HG03095 (cell line): ENCODE measurements around the gene CASQ2.

ENCODE experiments used
- ATAC-seq: cut with Tn5 transposase; IDR thresholded peaks from one replicate; pipeline ENCODE4 v1.9.1; 2021; ENCODE audit warnings: moderate library complexity; ENCODE audit not compliant: unreplicated experiment

Gene CASQ2

DNA sequence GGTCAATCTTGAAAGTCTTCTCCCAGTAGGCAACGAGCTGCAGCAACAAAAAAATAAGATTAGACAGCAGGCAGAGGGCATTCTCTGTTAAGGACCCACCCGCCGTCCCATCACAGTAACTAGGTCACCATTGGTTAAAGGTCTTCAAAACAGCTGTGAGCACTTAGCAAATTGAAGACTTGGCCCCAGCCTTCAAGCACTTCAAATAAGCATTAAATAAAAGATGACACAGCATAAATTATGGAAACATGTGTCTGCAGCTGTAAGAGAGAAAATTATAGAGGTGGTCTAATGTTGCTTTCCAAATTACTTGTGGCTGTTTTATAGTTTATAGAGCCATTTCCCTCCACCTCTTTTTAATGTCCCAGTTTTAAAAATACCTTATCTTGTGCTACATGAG lies 65.6 kb downstream of the CASQ2 start:
- no peak for ATAC-seq

DNA sequence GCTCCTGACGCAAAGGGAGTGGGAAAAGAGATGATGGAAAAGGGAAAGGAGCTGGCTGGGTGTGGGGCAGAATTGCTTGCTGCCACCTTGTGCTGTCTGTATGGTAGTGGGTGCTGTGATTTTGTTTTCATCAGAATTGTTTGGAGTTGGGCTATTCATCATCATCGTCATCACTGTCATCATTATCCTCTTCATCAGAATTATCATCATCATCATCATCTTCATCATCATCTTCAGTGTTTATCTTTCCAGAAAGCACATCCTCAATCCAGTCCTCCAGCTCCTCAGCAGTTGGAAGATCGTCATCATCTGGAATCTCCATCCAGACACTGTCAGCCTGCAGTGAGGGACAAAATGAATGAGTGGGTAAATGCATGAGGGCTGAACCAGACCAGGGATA lies 67.4 kb downstream of the CASQ2 start:
- no peak for ATAC-seq

DNA sequence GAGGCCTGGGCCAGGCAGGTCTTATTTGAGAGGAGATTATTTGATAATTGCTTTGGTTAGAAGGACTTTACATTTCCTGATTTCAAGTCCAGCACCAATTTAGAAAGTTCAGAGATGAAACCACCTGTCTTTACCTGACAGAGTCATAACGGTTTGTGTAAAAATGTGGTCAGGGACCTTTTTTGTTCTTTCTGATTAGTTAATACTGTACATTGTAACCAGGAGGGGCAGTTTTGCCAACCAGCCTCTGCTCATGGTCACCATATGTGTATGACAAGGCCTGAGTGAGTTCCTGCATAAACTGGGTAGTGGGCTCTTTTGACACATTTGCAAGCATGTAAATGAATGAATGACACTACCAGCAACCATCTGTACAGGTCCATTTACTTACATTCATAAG lies 70.9 kb downstream of the CASQ2 start:
- no peak for ATAC-seq

DNA sequence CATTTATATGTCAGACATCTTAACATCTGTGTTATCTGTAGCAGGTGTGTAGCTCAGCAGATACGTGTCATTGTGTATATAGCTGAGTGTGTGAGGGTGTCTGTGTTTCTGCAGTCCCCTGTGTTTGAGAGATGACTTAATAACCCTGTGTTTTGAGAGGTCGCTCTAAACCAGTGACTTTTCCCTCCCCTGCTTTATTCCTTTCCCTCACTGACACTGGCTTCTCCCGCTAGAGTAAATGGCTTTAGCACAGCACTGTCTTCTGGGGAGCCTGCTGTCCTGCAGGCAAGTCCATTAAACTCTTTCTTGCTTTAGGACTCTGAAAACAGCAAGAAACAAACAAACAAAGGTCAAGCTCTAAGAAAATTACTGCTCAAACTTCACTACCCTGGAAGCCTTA lies 73.7 kb downstream of the CASQ2 start:
- no peak for ATAC-seq

DNA sequence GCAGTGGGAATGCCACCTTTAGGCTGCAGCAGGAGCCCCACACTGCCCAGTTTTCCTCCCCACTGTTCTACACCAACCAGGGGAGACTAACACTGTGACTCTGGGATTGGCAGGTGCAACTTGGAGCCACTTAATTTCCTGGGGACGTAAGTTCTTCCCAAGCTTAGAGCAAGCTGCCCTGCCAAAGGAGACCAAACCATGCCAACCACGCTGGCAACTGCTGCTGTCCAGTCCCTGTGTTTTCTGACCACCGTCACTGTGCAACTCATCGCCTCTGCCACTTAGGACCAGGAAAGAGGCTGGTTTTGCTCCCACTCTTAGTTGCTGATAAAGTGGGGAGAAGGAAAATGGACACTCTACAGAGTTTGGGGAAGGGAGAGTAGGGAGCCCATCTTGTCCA lies 76.3 kb downstream of the CASQ2 start:
- no peak for ATAC-seq

DNA sequence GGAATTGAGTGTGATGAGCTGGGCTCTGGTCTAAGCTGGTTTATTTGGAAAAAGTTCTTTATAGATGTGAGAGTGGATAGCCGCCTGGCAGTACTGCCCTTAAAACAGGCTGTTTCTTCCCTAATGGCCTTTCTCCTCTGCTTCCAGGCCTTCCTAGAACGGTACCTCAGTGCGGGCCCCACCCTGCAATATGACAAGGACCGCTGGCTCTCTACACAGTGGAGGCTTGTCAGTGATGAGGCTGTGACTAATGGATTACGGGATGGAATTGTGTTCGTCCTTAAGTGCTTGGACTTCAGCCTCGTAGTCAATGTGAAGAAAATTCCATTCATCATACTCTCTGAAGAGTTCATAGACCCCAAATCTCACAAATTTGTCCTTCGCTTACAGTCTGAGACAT lies 77.5 kb downstream of the CASQ2 start:
- no peak for ATAC-seq

DNA sequence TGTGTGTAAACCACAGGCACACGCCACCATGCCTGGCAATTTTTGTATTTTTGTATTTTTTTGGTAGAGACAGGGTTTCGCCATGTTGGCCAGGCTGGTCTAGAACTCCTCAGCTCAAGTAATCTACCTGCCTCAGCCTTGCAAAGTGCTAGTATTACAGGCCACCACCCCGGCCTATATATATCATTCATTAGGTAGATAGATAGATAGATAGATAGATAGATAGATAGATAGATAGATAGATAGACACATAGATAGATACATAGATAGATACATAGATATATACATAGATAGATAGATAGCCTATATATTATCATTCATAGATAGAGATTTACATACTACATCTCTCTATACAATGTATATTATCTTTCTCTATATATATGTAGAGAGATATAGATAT lies 80.8 kb downstream of the CASQ2 start:
- ATAC-seq, result no peak

- no peak for ATAC-seq
Observed at GRCh38 chr1:115685029-115685705, 83.3 kb downstream of the CASQ2 start.

GRCh38 chr1:115682792-115683191 lies 85.7 kb downstream of the CASQ2 start:
- no peak for ATAC-seq

GRCh38 chr1:115680730-115681111 lies 87.8 kb downstream of the CASQ2 start:
- ATAC-seq, result no peak

GRCh38 chr1:115679141-115679611 lies 89.3 kb downstream of the CASQ2 start:
- ATAC-seq, result no peak

GRCh38 chr1:115678141-115678540 lies 90.4 kb downstream of the CASQ2 start:
- ATAC-seq, result no peak

DNA sequence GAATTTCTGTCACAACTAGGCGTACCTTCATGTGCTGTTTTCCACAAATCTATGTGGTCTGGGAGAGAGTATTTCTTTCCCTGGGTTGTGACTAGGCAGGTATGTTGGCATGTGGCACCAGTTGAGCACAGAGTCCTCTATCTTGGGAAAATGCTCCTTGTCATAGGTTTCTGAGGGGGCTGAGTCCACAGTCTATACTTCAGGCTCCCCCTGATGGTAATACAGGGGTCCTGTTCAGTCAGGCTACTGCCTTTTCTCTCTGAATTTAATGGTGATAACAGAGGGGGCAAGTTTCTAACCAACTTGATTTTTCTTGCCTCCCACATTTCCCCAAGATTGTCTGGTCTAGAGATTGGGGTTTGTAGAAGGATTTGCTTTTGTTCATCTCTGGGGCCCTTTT lies 90.9 kb downstream of the CASQ2 start:
- ATAC-seq, result no peak

DNA sequence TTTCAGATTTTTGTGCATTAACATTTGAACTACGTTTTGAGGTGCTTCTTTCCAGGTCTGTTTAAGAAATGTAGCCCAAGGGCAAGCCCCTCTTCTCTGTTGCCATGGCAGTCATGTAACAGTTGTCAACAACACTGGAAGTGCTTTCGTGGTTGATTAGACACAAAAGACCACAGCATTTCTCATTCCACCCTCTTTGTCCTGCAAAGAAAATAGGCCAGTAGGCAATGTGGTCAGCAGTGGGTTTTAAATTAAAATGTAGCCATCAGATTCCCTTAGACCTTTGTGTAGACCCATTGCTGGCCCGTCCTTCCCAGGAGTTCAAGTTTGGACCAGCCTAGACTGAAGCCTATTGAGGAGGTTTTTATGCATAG lies 91.3 kb downstream of the CASQ2 start:
- ATAC-seq, result no peak

DNA sequence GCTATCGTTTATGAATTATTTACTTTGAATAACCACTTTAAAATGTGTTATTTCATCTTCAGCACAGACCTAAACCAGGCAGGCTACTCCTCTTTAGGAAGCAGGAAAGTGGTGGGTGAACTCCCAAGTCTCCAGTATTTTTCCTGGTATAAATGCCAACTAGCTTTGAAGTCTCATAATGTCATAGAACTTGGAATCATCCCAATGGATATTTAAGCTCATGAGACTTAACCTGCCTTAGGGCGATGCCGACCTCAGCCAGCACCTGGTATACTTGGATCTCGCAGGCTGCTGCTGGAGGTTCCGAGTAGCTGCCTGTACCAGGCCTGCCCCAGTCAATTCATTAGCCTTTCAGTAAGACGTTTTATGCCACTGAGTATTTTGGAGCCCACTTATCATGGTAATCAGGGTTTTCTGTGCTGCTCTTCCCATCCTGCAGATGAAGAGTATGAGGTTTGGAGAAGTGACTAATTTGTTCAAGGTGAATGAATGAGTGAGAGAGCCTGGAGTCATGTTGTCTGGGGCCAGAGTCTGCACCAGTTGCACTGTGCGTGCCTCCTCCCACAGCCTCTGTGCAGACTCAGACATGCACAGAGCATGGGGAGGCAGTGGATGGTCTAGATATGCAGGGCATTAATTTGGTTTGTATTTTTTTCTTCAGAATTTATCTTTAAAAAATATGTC lies 91.9 kb downstream of the CASQ2 start:
- no peak for ATAC-seq

DNA sequence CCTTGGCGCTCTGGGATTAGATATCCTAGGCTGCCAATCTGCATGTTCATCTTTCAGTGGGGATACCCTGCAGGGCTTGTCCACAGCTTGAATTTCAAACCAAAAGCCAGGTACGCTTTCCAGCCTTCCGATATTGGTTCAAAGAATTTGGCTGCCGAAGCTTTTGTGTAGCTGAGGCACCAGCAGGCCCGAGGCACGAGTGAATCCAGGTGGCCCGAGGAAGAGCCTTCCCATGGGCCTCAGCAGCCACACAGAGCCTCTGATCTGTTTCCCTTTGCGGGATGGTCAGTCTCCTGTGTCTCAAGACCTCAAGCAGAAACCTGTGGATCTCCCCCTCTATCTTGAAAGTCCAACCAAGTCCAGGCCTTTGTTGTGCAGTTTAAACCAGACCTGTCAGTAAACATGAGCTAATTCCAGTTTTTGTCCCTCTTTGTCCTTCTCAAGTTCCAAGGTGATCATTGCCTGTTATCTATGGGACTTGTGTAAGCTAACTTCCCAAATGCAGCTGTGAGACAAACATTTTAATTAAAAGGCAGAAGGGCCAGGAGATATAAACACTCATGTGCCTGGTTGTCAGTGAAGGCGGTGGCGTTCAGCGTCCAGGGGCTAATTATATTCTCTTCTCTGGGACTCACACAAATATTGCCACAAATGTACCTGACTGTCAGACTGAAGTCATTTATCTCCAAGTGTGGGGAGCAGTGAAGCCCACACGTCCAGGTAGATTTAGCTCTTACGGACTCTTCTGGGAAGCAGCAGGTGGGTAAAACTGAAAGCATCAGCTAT lies 96.1 kb downstream of the CASQ2 start:
- ATAC-seq, result no peak

DNA sequence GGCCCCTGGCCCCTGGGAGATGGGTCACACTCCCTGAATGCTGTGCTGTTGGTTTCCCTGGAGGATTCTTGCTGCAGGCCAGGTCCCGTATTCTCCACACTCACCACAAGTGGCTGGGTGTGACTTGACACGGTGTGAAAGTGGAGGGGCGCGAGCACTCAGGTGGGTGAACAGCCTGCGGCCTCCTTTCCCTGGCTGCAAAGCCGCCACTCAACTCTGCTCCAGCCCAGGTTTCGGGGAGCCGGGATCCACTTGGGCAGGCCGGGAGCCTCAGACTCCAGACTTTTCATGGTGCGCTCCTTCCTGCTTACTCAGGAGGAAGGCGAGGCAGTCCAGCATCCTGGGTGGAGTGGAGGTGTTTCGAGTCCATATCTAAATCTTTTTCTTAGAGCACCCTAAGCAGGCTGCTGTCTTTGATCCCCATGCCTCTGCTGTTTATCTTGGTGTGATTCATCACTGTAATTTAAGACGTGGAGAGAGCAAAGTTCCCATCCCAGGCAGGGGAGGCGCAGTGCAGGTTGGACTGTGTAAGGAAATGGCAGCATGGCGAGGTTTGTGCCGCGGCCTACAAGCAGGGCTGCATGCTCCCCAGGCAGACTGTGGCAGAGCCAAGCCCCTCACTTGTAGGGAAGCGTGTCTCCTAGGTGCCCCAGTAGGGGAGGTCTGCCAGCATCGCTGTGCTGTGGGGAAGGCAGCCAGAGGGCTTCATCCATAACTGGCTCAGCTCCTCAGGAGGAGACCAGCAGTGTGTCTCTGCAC lies 97.2 kb downstream of the CASQ2 start:
- ATAC-seq, result no peak

GRCh38 chr1:115670476-115671175 lies 97.9 kb downstream of the CASQ2 start:
- ATAC-seq, result no peak

DNA sequence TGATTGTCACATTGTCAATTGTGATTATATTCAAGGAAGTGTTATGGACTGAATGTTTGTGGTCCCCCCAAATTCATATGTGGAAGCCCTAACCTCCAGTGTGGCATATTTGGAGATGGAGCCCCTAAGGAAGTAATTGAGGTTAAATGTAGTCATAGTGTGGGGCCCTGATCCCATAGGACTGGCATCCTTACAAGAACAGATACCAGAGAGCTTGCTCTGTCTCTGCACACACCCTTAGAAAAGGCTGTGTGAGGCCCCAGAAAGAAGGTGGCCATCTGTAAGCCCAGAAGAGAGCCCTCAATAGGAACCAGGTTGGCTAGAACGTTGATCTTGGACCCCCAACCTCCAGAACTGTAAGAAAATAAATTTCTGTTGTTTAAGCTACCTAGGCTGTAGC lies 98.6 kb downstream of the CASQ2 start:
- ATAC-seq, result no peak

DNA sequence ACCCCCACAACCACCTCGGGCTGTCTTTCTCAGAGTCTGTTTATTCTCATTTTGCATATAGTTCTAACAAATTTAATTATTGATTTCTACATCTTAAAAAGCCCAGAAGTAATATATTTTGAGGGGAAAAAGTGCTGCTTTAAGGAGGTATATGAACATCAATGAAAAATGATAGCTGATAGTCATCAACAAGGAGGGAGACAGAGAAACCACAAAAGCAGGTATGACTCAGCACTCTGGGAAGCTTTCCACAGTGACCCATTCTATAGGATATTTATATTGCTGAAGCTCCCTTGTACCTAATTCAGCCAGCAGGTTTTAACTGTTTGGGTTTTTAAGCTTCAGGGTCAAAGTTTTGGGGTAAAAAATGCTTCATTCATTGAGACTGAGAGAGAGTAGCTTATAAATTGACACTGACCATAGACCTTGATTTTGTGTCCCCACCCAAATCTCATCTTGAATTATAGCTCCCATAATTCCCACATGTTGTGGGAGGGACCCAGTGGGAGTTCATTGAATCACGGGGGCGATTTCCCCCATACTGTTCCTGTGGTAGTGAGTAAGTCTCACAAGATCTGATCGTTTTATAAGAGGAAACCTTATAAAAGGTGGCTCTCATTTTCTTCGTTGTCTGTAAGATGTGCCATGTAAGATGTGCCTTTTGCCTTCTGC lies 99.4 kb downstream of the CASQ2 start:
- no peak for ATAC-seq
